ENCODE results near the gene SYPL1.
A peak's percentile ranks its signal among the peaks of the same experiment; 100 is the strongest.

The SYPL1 gene

GRCh38 chr7:106112118-106112971 lies at the start of gene SYPL1:
Gene SYPL1, minus strand, starts transcription at chr7:106112312. Its CDS starts 104 bp downstream, at chr7:106112208.
- POLR2A ChIA-PET, result interaction anchor here (0.5 to 2.6 kb wide), 13 partner anchors 9 to 1069 kb away, joined by 3 to 17 read pairs (median 4); no protein-coding TSS in a partner anchor
- CTCF ChIA-PET, result interaction anchor here (0.7 to 3.2 kb wide), 3 partner anchors 41 to 446 kb away, joined by 3 to 11 read pairs (median 4); no protein-coding TSS in a partner anchor
- Histone ChIP-seq H3K4me1 (ENCODE audit: control insufficient read depth, insufficient read depth, low read length) (no peaks in the 10 kb centered on the region), H3K4me3 (ENCODE audit: low read depth, low read length) (peak within 1 kb of the TSS; percentile 89), H3K27ac (ENCODE audit: extremely low read depth, low read depth, low read length) (peak within 1 kb of the TSS; percentile 91), H3K36me3 (ENCODE audit: control insufficient read depth in 2 of 2, insufficient read depth in 1 of 2, low read length in 2 of 2) (no peaks in the 10 kb centered on the region; a peak in 1 of 3 replicates), H3K9me3 (ENCODE audit: control insufficient read depth, insufficient read depth, low read depth, low read length) (no peaks in the 10 kb centered on the region)
- TF ChIP-seq ZNF791 (tag by site-specific recombination; IDR thresholded peaks at IDR 0.05) (no peak), YY2 (tag by site-specific recombination; IDR thresholded peaks at IDR 0.05) (no peak), MYNN (tag by site-specific recombination; IDR thresholded peaks at IDR 0.05; ENCODE audit: borderline replicate concordance) (no peak), KLF17 (tag by site-specific recombination; IDR thresholded peaks at IDR 0.05) (peak; percentile 25; the same call in 1 of the 2 replicates), SP3 (tag by site-specific recombination; IDR thresholded peaks at IDR 0.05) (peak; percentile 86), ZNF214 (tag by site-specific recombination; IDR thresholded peaks at IDR 0.05; ENCODE audit: borderline replicate concordance) (no peak), ZNF133 (tag by site-specific recombination; IDR thresholded peaks at IDR 0.05) (no peak), ZNF473 (tag by site-specific recombination; IDR thresholded peaks at IDR 0.05) (no peak), PRDM1 (tag by site-specific recombination; IDR thresholded peaks at IDR 0.05) (no peak), GLIS2 (tag by site-specific recombination; IDR thresholded peaks at IDR 0.05) (peak; percentile 65), ZNF776 (tag by site-specific recombination; IDR thresholded peaks at IDR 0.05; ENCODE audit: borderline replicate concordance) (no peak), ZNF311 (tag by site-specific recombination; IDR thresholded peaks at IDR 0.05; ENCODE audit: borderline replicate concordance) (no peak), ZNF658 (tag by site-specific recombination; IDR thresholded peaks at IDR 0.05) (no peak), ZNF692 (tag by site-specific recombination; IDR thresholded peaks at IDR 0.05) (peak; percentile 51; the same call in 1 of the 2 replicates), ZNF561 (tag by site-specific recombination; IDR thresholded peaks at IDR 0.05; ENCODE audit: borderline replicate concordance) (peak; percentile 35; the same call in 1 of the 2 replicates), ZNF132 (tag by site-specific recombination; IDR thresholded peaks at IDR 0.05; ENCODE audit: borderline replicate concordance) (no peak), KLF16 (tag by site-specific recombination; IDR thresholded peaks at IDR 0.05) (peak; percentile 29; the same call in 1 of the 2 replicates), ZBTB8A (tag by site-specific recombination; IDR thresholded peaks at IDR 0.05) (peak; percentile 72), ZNF549 (tag by site-specific recombination; IDR thresholded peaks at IDR 0.05) (no peak), REPIN1 (tag by site-specific recombination; IDR thresholded peaks at IDR 0.05; ENCODE audit: low read depth) (no peak), ZNF768 (tag by site-specific recombination; IDR thresholded peaks at IDR 0.05) (no peak), ZNF18 (tag by site-specific recombination; IDR thresholded peaks at IDR 0.05) (no peak), INSM2 (tag by site-specific recombination; IDR thresholded peaks at IDR 0.05) (no peak)
- TF ChIP-seq, protein P1, sequence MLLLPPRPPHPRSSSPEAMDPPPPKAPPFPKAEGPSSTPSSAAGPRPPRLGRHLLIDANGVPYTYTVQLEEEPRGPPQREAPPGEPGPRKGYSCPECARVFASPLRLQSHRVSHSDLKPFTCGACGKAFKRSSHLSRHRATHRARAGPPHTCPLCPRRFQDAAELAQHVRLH (tag by site-specific recombination; IDR thresholded peaks at IDR 0.05), result no peak
- TF ChIP-seq, protein P2, sequence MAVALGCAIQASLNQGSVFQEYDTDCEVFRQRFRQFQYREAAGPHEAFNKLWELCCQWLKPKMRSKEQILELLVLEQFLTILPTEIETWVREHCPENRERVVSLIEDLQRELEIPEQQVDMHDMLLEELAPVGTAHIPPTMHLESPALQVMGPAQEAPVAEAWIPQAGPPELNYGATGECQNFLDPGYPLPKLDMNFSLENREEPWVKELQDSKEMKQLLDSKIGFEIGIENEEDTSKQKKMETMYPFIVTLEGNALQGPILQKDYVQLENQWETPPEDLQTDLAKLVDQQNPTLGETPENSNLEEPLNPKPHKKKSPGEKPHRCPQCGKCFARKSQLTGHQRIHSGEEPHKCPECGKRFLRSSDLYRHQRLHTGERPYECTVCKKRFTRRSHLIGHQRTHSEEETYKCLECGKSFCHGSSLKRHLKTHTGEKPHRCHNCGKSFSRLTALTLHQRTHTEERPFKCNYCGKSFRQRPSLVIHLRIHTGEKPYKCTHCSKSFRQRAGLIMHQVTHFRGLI (tag by site-specific recombination; IDR thresholded peaks at IDR 0.05), result peak; percentile 87; the same call in 1 of the 2 replicates

Measured in HEK293 (cell line).